GM19043 (cell line): ENCODE results near the gene VSTM4.

Experiments
- ATAC-seq: cut with Tn5 transposase; IDR thresholded peaks from one replicate; pipeline ENCODE4 v1.9.1; 2021; ENCODE audit warnings: low read depth; ENCODE audit not compliant: unreplicated experiment

Gene VSTM4

DNA sequence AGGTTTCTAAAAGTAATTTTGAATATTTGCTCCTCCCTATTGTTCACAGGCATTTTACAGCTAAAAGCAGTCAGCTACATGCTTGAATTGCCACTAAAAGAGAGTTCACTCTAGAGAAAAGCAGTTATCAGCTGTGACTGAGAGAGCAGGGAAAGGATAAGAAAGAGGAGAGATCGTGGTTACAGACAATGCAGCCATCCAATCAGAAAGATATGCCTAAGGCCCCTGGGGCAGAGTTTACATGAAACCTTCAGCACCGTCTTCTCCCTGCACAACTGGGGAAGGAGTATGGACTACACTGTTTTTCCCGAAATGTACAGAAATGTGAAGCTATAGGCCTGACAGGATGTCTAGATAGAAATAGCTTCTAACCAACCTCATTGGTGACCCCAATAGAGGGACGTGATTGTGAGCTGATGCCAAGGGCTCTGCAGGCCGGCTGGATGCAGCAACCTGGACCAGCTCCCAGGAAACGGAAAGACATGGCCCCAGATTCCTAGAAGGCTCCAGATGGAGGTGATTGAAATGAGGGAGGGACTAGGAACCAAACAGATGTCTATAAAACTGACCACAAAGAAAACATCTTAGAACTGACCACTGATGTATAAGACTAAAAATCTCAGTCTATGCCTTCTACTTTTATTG, 3.2 kb upstream of the VSTM4 start:
- ATAC-seq = no peak

DNA sequence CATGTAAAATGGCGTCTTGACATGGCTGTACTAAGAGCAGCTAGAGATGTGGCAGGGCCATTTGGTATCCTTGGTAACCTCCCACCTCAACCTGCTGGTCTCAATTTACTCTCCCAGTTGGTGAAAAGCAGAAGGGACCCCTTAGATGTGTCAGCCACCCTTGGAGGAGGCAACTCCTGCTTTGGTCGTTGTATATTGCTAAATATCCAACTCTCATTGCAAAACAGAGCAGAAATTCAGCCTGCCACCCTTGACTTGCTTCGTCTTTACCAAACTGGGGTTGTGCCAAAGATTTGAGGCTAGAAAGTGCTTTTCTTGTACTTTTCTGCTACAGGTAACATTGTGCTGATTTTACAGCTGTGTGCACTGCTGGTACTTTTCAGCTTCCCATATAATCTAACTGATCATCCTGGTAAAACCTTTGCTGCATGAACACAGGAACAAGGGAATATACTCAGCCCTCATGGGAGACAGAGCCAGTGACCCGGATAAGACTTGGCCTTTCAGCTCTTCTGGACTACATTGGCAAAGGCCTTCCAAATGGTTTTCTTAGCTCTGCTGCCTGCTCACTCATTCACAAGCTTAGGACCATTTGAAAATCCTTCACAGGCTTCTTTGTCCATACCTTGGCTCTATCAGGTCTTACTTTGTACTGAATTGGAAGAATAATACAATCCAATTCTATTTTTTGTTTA, 2.2 kb upstream of the VSTM4 start:
- no peak for ATAC-seq

DNA sequence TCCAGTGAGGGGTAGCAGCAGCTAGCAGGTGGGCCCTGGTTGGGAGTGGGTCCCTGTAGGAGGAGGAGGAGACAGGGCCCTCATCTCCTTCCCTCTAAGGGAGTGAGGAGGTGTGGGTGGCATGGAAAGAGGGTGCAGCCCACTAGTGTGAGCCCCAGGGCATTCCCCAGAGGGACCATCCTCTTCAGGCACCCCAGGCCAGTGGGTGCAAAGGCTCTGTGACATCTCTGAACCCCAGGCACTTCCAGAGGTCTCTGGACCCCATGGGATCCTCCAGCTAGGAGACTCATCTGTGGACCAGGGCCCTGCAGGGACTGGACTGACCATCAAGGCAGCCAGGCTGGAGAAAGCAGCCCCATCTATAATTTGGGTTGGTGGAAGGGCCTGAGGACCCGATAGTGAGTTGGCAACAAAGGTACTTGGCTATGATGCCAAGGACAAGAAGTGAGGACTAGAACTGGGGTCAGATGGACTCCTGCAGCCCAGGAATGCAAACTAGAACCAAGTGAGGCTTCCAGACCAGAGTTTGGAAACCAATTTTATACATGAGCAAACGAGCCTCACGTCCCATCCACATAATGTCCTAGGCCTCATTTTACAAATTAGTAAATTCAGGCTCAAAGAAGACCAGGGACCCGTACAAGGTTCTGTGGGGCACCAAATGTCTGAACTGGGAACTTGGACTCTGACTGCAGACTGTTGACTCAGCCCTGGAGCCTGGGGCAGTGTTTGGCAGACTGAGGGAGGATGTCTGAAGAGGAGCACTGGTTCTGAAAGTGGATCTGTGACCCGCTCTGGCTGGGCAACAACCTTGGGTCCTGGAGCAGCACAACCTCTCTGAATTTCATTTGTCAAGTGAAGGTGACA, 1.4 kb upstream of the VSTM4 start:
- no peak for ATAC-seq

DNA sequence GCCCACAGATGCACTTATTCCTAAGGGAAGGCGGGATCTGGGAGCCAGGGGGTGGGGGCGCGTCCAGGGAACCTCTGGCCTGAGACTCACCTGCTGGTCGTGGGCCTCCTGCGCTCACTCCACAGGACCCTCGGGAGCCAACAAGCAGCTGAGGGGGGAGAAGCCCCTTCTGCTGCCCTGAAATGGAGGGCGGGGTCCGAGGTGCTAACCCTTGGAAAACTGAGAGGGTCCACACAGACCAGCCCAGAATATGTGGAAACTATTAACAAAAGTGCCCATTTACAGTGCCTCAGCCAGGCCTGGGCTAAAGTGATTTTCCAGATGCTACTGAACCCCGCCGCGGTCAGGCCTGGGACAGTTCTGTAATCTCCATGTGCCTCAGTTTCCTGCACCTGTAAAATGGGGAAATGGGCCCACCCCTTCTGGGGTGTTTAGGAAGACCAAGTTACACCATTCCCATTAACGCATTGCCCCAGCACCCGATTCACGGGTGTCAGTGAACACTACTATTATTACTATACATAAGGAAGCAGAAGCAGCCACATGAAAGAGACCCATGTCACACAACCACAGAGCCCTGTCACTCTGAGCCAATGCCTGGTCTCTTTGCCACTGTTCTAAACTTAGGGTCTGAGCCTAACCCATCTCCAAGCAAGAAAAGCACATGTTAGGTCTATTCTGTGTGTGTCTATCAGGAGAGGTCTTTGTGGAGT, 630 bp upstream of the VSTM4 start:
- no peak for ATAC-seq

DNA sequence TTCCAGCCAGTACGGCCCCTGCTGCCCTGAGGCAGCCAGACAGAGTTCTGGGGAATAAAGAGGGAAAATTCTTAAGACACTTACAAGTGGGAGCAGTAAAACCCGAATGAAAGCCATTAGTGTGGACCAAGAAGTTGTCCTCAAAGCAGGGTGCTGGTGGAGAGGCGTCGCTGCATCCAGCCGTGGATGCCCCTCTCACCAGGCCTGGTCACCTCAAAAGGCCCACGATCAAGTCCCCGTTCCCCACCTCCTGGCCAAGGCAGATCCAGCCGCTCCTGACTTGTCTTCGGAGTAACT, 656 bp downstream of the VSTM4 start:
- ATAC-seq = no peak

DNA sequence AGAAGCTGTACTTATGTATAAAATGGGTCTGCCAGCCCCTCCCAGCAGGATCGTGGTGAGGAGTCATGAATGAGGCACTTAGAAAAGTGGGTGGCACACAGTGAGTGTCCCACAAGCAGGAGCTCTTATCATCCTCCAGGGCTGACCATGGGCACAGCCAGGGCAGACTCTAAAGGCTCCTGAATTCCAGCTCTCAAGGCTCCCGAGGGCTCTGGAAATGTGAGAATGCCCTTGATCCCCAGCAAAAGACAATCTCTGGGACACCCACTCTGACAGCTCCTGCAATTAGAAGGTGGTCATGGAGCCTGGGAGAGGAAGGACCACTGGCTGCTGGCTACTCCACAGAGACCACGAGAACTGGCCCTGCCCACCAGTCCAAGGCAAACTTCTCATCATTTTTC, 1.6 kb downstream of the VSTM4 start:
- ATAC-seq = no peak

DNA sequence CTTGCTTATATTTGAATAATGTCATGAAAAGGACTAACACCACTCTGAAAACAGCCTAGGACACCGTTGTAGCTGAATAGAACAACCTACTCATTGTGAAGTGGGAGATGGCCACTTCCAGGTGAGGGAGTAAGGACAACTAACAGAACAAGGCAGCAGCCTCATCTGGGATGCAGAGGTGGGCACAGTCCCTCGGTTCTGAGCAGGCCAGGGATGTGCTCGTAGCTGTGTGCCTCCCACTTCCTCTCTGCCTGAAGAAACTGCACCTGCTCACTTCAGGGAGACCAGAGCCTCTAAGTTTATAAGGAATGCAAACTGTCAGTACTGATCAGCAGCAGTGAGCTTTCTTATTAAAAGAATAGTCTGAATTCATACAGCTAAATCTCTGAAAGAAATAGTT, 2.5 kb downstream of the VSTM4 start:
- no peak for ATAC-seq

DNA sequence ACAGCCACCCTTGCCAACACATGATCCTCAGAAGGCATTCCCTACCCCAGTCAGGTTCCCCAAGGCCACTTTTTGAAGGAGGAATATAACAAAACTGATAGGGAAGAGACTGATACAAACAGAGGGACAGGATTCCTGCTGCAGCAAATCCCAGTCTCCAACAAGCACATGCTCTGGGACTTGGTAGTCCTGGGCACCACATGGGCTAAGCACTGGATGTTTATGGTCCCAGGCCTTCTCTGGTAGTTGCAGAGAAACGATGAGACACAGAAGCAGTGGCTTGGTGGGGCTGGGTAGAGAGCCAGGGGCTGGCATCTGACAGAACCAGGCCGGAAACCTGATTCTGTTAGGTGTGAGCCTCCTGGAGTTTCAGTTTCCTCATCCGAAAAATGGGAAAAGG, 3.2 kb downstream of the VSTM4 start:
- ATAC-seq = no peak

DNA sequence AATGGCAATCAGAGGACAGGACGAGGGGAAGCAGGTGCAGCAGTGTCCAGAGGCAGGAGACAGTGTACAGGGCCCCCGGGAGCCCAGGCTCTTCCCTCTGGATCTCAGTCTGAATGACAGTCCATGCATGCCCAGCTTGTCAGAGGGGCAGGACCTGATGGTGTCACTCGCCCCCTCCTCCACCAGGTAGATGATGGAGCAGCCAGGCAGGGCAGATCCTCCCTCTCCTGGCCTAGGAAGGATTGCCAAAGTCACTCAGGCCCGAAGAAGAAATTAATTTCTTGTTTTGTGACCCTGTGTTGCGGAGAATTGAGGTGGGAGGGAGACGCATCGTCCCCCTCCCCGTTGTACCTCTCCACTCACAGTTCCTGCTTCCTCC, 4.0 kb downstream of the VSTM4 start:
- ATAC-seq = no peak

DNA sequence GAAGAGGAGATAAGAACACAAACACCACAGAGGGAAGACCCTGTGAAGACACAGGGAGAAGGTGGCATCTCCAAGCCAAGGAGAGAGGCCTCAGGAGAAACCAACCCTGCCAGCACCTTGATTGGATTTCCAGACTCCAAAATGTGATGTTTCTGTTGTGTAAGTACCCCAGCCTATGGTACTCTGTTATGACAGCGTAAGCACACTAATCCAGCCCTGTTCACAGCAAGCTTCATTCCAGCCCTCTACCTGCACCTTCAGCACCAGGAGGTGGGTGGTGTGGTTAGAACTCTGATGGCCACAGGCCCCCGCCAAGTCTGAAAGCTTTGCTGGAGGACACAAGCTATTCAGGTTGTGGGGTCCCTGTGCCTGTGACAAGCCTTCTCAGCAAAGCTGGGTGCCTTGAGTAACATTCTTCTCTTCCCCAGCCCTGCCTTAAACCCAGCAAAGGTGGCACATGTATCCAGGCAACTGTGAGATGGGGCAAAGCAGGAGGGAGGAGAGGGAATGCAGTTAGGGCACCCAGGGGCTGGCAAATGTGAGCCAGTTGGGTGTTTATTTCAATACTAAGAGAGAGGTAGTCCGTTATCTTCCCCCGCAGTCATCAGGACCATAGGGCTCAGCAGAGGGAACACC, 4.5 kb downstream of the VSTM4 start:
- ATAC-seq = no peak

DNA sequence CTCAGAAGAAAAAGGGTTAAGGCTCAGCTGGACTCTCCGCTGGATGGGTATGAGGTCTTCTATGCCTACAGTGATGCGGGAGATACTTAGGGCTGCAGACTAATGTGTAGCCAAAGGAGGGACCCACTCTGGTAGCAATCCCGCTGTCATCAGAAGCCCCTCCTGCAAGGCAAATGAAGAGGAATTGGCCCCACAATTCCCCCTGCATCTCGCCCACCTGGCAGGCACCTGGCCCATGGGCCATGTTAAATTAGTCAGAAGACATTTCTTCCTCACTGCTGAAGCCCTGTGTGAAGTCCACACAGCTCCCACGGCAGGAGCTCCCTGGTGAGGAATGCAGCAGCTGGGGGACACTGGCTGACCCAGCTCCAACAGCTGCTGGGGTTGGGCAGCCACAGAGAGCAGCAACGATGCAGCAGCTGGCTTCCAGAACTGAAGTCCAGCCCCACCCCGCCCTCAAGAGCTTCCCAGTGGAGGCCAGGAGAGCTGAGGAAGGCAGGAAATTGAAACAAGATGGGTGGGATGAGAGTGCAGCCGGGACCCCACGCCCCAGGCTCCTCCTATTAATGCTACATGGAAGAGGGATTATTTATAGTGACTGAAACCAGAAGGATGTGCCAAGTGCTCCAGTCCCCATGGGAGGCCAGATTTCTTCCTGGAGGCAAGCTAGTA, 5.5 kb downstream of the VSTM4 start:
- no peak for ATAC-seq

DNA sequence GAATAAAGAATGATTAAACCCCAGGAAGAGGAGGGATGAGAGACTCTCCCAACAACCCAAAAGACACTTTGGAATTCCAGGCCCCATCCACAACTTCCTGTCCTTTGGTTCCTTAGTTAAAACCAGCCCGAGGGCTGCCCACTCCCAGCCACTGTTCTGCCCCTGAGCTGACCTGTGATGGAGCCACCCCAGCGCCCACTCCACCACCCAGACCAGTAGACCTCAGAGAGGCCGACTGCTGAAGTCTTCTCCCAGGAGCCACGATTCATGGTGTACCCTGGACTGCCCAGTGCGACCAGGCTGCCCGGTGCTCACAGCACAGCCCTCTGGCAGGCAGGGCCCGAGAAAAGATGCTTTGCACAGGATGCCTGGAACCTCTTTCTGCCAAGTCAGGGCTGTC, 6.7 kb downstream of the VSTM4 start:
- ATAC-seq = no peak

DNA sequence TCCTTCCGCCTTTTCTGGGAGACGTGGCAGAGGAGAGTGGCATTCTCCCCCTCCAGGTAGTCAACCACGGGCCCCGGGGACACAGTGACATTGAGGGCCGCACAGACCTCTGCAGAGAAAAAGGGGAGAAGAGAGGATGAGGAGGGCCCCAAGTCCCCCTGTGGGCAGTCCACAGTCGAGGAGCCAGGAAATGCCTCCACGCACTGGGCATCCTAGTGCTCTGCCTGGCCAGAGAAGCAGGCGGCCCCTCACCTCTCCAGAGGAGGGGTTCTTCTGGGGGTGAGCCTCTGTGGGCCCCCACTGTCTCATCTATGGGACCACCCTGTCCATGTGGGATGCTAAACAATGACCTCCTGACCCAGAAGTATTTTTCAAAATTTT, 7.4 kb downstream of the VSTM4 start:
- ATAC-seq = no peak

DNA sequence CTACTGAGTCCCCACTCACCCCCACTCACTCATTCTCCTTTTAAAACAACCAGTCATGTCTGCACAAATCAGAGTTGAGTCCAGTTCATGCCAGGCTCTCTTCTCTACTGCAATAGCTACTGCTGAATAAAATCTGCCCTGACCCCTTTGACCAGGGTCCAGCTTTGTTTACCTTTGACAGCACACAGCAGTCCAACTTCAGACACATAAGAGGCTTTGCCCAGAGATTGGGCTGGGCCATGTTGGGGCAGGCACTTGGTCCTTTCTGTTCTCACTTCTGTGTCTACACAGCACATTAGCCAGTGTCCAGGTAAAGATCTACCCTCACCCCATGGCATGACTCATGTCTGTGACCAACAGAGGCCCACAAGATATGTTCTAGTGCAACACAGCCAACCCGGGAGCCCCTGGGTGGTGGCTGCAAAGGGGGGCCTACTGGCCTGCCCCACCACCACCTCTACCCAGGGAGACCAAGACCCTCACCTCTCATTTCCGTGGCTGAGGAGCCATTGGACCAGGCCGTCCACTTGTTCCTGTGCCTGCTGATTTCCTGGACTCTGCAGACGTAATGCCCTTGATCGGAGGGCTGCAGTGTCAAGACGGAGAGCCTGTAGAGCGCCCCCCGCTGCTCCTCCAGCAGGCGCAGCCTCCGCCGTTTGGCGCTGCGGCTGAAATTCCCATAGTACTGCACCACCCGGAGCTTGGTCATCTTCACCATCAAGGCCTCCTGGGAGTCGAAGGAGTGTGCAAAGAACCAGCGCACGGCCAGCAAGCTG, 8.0 kb downstream of the VSTM4 start:
- ATAC-seq = no peak

DNA sequence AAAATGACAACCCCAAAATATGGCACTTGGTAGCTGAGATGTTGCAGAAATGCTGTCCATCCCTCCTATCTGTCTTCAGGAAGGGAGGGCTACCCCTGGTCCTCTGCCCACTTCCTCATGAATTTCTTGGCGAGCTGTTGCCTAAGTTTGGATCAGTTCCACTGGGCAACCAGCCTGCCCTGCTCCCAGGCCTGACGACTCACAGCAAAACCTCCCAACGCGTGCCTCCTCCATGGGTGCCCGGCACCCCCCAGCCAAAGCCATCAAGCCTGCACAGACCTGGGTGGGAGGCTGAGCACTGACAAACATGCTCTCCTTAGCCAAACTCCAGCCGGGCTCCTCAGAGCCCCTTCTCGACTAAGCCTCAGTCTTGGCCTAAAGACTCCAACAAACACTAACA, 8.9 kb downstream of the VSTM4 start:
- ATAC-seq = no peak

DNA sequence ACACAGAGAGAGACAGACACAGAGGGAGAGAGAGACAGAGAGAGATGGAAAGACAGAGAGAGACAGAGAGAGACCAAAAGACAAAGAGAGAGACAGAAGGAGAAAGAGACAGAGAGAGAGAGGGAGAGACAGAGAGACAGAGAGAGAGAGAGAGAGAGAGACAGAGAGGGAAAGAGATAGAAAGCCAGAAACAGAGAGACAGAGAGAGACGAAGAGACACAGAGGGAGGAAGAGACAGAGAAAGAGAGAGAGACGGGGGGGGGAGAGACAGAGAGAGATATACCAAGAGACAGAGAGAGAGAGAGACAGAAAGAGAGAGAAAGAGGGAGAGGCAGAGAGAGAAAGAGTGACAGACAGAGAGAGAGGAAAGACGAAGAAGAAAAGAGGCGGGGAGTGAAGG, 10.2 kb downstream of the VSTM4 start:
- no peak for ATAC-seq

DNA sequence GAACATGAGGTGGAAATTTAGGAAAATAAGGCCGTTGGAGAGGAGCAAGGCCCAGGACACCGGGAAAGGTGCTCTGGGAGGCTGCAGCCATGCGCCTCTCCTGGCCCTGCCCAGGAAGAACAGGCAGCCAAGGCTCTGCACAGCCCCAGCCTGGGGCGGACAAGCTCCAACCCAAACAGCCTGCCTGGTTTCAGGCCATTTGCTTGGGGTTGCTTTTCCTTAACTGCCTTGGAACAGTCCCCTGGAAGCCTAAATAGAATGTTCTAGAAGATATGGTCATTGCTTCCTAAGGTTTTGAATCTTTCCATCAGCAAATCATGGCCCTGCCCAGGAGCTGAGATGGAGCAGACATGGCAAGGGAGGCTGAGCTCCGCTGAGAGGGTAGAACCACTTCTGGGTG, 11.0 kb downstream of the VSTM4 start:
- ATAC-seq = no peak

DNA sequence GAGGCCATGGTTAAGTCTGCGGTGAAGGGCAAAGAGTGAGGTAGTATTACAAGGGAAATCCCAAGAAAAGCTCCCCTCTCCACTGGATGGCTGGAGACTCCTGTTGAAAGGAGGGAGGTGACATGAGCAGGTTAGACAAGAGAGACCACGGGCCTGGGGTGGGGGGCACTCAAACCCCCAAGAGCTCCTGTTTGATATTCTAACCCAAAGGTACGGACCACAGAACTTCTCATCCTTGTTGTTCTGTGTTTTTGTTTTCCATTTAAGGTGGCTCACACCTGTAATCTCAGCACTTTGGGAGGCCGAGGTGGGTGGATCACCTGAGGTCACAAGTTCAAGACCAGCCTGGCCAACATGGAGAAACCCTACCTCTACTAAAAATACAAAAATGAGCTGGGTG, 11.6 kb downstream of the VSTM4 start:
- ATAC-seq = no peak

DNA sequence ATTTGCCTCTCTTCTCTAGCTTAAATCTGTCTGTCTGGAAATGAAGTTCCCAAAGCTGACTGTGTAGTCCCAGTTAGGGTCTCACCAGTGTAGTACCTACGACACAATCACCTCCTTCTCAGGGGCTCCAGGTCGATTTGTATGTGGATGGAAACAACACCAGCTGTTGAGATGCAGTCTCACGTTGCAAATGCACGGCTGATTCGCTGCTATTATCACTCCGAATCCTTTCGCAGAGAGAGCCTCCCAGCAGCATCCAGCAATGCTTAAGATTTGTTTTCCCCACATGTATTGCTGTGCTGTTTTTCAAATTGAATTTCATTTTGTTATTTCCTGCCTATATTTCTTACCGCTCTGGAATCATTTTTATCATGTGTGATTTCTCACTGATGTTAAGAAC, 16.3 kb downstream of the VSTM4 start:
- no peak for ATAC-seq
